AML-193 (cell line): Measurements from ENCODE around the gene TJP1.

ENCODE experiments used
- DNase-seq, 2 experiments: peaks; one replicate each; lab custom pipeline; 2025; lab: John Stamatoyannopoulos, UW

The TJP1 gene

DNA sequence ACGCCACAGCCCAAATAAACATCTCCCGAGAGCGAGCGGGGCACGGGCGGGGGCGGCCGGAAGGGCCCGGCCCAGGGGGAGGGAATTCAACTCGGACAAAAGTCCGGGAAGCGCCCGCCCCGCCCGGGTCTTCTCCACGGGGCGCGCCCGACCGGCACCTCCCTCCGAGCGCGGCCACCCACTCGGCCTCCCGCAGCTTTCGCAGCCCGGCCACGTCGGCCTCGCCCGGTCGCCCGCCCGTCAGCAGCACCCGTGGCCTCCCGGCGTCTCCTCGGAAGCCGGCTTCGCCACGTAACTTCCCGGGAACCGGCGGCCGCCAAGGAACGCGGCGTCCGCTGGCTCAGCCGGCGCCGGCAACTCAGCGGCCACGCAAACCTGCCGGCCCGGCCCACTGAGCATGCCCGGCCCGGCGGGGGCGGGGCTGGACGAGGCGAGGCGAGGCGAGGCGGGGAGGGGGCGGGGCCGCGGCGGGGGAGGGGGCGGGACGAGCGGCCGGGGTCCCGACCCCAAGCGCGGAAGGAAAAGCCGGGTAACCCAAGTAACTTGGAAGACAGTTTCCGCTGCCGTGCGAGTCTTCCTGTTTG is at the start of gene TJP1:
TSS of gene TJP1 (minus strand) at position 369 of the 584 bp plus-strand sequence. CDS start 440 bp downstream, outside the sequence.
- no peak for DNase-seq

GRCh38 chr15:29871401-29871800 is 49.1 kb upstream of the TJP1 start:
- DNase-seq, result no peak

DNA sequence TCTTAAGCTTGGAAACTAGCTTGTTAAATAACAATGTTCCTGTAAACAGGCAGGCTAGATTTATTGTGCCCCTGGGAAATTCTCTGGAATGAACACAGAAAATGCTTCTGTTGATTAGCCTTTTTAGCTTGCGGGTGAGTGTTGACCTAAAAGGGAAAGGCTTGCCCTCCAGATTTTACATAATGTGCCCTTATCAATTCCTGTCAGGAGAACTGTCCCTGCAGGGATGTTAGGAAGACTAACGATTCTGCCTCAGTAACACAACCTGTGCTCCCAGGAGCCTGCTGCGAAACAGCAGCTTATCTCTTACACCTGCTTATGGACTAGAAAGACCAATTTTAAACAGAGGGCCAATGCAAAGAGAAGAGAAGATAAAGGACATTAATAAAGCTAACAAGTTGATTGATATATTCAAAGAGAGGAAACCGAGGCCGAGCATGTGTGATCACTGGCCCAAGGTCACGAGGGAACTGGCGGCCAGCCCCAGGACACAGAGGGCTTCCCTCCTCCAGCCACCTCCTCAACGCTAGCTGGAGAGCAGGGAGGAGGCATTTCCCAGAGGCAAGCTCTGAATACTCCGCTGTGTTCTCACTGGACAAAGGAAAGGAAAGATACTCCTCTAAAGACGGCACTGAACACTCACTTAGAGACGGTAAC is 48.4 kb upstream of the TJP1 start:
- no peak for DNase-seq

DNA sequence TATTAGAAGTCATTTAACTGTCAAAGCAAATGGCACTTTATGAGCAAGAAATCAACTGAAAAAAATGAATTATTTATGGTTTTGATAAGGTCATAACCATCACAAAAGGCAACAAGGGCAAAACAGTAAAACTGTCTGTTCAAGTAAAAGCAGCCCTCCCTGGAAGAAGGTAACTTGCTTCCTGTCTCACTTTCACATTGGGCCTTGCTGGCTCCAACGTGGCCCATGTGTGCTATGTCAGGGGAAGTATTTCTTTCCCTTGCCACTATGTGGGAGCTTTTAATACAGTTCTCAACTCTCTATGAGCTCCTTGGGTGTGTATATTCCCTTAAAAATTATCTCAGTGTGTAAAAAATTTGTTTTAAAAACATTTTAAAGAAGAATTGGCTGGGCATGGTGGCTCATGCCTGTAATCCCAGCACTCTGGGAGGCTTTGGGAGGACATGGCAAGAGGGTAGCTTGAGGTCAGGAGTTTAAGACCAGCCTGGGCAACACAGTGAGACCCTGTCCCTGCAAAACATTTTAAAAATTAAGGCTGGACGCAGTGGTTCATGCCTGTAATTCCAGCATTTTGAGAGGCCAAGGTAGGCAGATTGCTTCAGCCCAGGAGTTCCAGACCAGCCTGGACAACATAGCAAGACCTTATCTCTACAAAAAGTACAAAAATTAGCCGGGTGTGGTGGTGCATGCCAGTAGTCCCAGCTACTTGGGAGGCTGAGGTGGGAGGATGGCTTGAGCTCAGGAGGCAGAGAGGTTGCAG is 45.2 kb upstream of the TJP1 start:
- DNase-seq, result no peak

DNA sequence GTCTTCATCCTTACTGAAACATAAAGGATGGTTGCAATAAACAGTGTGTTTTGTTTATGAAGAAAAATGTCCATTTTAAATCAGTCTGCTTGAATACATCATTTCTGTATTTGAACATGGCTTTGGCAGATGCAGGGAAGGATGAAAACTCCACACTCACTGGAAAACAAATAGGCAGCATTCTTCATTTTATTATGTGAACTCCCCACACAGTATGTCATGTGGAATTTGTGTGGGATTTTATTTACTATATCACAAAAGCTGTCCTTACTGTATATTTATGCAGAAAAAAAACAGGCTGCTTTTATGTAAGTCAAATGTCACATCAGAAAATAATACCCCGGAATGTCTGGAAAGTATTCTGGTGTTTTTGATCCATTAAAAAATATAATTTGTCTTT is 44.1 kb upstream of the TJP1 start:
- no peak for DNase-seq

- no peak for DNase-seq
Observed at GRCh38 chr15:29864501-29864900, 42.2 kb upstream of the TJP1 start.

DNA sequence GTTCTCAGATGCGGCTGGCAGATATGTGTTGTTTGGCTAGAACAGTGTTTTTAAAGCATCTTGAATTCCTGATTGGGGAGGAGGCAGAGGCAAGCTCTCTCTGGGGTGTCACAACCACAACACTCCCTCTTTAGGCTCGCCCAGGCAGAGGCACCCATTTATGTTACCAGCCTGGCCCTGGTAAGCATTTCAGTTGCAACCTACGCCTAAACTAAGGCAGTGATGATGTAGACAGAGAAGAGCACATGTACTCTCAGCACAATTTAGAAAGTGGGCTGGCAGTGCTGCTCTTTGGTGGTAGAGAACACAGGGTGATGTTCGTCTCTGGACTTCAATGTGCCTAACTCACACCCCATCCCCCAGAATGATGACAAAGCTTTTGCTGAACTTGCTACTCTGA is 41.2 kb upstream of the TJP1 start:
- DNase-seq, result no peak

- DNase-seq, result no peak
Observed at GRCh38 chr15:29862271-29862670, 40.0 kb upstream of the TJP1 start.

GRCh38 chr15:29860872-29861271 is 38.6 kb upstream of the TJP1 start:
- DNase-seq, result no peak

DNA sequence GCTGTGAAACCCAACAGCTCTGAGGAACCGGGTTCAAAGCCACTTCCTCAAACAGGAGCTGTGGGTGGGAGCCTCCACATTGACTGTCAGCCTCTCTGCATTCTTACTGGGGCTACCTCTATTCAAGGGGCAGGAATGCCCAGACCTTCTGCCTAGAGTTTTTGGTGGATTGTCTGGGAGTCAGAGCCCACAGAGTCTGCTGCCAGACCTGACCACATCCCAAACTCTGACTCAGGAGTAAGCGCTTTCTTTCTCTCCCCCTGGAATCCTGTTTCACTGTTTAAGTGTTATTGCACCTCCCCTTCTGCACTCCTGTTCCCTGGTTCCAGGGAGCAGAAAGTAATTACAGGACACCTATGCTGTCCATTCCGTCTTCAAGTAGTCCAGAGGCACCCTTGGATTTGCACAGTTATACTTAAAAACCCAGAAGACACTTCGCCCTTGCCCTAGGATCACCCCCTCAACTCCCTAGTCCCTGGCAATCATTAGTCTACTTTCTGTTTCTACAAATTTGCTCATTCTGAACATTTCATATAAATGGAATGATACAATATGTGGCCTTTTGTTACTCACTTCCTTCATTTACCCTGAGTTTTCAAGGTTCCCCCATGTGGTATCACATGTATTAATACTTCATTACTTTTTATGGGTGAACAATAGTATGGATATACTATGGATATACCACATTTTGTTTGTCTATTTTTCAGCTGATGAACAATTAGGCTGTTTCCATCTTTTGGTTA is 37.9 kb upstream of the TJP1 start:
- DNase-seq, result no peak

GRCh38 chr15:29859293-29859692 is 37.0 kb upstream of the TJP1 start:
- no peak for DNase-seq

GRCh38 chr15:29857221-29857789 is 35.0 kb upstream of the TJP1 start:
- DNase-seq, result no peak

DNA sequence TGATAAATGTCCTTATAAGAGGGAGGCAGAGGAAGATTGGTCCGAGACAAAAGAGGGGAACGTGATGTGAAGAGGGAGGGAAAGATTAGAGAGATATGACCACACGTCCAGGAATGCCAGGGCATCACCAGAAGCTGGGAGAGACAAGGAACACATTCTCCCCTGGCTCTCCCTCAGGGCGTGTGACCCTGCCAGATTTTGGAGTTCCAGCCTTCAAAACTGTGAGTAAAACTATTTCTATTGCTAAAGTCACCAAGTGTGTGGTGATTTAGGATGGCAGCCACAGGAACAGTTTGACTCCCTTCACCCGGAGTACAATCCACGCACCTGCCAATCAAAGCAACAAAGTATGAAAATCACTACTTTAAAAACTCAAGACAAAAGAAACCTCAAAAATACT is 32.1 kb upstream of the TJP1 start:
- no peak for DNase-seq

GRCh38 chr15:29853211-29853987 is 31.1 kb upstream of the TJP1 start:
- DNase-seq, result no peak

- DNase-seq, result no peak
Observed at GRCh38 chr15:29852201-29852600, 29.9 kb upstream of the TJP1 start.

- DNase-seq, result no peak
Observed at GRCh38 chr15:29849716-29850115, 27.4 kb upstream of the TJP1 start.

DNA sequence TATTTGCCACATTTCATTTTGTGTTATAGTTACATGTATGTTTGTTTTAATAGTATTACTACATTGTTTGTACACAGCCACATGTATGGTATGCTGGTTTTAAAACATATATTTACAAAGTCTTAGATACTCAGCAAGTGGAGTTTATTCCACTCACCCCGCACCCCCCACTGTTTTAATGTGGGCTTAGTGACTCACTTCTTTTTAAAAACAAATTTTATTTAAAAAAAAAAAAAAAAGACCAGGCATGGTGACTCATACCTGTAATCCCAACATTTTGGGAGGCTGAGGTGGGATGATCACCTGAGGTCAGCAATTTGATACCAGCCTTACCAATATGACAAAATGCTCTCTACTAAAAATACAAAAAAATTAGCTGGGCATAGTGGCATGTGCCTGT is 26.9 kb upstream of the TJP1 start:
- DNase-seq, result no peak

DNA sequence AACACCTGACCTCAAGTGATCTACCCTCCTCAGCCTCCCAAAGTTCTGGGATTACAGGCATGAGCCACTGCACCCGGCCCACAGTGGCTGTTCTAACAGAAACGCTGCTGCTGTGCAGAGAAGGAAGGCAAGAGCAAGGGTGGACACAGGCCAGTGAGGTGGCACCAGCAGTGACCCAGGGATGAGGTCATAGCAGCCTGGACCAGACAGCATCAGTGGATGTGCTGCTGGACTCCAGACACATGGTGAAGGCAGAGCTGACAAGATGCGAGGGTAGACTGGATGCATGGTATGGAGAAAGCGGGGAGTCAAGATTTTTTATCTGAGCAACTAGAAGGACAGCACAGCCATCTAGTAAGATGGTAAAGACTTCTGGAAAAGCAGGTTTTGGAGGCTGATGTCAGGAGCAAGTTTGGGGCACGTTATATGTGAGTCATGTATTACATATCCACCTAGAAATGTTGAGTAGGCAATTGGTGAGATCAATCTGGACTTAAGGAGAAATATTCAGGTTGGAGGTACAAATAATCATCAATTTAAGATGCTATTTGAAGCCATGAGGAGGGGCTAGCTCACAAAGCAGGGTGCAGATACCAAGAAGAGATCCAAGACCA is 22.1 kb upstream of the TJP1 start:
- DNase-seq, result no peak

GRCh38 chr15:29842290-29842689 is 20.0 kb upstream of the TJP1 start:
- no peak for DNase-seq

DNA sequence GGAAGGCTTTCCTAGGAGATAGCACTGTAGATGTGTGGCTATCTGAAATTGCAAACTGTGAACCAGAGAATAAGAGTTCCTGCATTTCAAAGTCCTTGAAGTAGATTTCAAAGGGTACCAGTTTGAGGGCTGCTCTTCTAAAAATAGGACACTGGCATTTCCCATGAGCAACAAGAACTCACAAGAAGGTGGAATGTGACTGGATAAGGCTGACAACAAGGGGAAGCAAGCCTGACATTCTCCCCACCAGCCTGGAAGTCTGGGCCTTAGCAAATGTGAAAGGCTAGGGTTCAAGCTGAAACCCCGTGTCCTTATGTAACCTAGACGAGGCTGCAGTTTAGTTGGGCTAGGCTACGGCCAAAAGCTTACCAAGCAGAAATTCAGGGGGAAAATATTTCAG is 18.7 kb upstream of the TJP1 start:
- no peak for DNase-seq

DNA sequence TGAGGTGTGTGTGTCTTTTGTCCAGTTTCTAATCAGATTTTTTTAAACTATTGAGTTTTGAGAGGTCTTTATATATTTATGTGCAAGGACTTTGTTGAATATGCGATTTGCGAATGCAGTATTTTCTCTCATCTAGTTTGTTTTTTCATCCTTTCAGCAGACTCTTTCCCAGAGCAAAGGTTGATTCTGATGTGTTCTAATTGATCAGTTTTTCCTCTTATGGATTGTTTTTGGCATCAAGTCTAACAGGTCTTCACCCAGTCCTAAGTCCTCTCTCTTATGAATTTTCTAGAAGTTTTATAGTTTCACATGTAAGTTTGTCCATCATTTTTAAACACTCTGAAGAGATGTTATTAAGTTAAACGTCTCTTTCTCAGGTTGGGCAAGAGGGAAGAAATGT is 17.8 kb upstream of the TJP1 start:
- DNase-seq, result no peak
